ENCODE results near the gene IDS.

- TF ChIP-seq CTCF (tag by site-specific recombination; IDR thresholded peaks at IDR 0.05) (no peak), ZNF76 (tag by site-specific recombination; IDR thresholded peaks at IDR 0.05; ENCODE audit: borderline replicate concordance, low read depth) (no peak), ZEB2 (tag by site-specific recombination; IDR thresholded peaks at IDR 0.05) (no peak), ZNF660 (tag by site-specific recombination; IDR thresholded peaks at IDR 0.05) (no peak)
Measured at GRCh38 chrX:149513825-149514428, 8.8 kb upstream of the IDS start.

All from HEK293 (cell line).